AG09319 (cell line): ENCODE results near the gene HPSE.
"Not testable (repeated sequence)": the region's sequence is repeated elsewhere in the genome, so short reads cannot be mapped to it uniquely, and the experiment has no call there.

ENCODE experiments used
- DNase-seq: peaks from one replicate; pipeline ENCODE4 v3.0.0-alpha.2; 2010; ENCODE audit warnings: low read depth; ENCODE audit errors: extremely low read depth
- TF ChIP-seq, protein P1 (sequence below): IDR thresholded peaks from 2 replicates; pipeline ENCODE4 v1.5.1; 2011; ENCODE audit warnings: low read depth, mild to moderate bottlenecking, inconsistent platforms, low read length, moderate library complexity

The HPSE gene

DNA sequence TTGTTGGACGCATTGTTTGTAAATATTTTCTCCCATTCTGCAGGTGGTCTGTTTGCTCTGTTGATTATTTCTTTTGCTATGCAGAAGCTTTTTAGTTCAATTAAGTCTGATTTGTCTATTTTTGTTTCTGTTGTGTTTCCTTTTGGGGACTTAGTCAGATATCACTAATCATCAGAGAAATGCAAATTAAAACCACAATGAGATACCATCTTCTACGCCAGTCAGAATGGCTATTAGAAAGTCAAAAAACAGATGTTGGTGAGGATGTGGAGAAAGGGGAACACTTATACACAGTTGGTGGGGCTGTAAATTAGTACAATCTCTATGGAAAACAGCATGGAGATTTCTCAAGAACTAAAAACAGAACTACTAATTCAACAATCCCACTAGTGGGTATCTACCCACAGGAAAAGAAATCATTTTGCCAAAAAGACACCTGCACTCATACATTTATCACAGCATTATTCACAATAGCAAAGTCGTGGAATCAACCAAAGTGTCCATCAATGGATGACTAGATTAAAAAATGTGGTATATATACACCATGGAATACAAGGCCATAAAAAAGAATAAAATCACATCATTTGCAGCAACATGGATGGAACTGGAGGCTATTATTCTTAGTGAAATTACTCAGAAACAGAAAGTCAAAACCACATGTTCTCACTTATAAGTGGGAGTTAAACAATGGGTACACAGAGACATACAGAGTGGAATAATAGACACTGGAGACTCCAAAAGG, 58.2 kb downstream of the HPSE start:
- TF ChIP-seq, protein P1, sequence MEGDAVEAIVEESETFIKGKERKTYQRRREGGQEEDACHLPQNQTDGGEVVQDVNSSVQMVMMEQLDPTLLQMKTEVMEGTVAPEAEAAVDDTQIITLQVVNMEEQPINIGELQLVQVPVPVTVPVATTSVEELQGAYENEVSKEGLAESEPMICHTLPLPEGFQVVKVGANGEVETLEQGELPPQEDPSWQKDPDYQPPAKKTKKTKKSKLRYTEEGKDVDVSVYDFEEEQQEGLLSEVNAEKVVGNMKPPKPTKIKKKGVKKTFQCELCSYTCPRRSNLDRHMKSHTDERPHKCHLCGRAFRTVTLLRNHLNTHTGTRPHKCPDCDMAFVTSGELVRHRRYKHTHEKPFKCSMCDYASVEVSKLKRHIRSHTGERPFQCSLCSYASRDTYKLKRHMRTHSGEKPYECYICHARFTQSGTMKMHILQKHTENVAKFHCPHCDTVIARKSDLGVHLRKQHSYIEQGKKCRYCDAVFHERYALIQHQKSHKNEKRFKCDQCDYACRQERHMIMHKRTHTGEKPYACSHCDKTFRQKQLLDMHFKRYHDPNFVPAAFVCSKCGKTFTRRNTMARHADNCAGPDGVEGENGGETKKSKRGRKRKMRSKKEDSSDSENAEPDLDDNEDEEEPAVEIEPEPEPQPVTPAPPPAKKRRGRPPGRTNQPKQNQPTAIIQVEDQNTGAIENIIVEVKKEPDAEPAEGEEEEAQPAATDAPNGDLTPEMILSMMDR = no peak
- no peak for DNase-seq

DNA sequence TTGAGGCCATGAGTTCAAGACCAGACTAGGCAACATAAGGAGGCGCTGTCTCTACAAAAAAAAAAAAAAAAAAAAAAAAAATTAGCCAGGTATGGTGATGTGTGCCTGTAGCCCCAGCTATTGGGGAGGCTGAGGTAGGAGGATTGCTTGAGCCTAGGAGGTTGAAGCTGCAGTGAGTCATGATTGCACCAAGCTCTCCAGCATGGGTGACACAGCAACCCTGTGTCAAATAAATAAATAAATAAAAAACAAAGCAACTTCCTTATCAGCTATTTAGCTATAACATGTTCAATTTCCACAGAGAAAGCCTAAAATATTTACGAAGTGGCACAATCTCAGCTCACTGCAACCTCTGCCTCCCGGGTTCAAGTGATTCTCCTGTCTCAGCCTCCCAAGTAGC, 60.7 kb downstream of the HPSE start:
- not testable (repeated sequence) for DNase-seq

DNA sequence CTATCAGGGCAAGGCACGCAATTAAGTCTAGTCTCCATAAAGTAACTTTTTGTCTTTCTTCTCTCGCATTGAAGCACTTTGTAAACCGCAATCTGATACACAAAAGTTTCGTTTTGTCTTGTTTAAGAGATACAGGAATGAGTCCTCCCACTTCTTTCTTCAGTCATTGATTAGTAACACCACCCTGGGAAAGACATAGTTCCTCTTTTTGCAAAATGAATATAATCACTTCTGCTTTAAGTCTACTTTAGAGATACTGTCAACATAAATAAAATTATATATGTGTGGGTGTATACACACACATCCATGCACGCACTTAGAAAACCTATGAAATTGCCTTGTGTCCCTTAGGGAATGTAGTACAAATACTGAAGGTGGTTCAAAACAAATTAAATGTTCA, 61.7 kb downstream of the HPSE start:
- no peak for DNase-seq
- TF ChIP-seq, protein P1 = no peak

DNA sequence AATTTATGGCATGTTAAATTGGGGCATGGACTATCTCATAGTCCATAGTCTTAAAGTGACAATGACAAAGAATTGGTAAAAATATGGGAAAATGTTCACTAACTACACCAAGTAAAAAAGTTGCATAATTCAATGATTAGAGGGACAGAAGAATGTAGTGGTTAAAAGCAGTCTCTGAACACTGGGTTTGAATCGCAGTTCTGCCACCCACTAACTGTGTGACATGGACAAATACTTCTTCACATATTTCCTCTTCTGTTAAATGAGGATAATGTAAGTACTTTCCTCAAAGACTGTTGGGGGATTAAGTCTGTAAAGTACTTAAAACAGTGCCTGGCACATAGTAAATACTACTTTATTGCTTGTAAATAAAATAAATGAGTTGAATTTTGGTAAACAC, 65.4 kb downstream of the HPSE start:
- TF ChIP-seq, protein P1 = no peak
- no peak for DNase-seq

DNA sequence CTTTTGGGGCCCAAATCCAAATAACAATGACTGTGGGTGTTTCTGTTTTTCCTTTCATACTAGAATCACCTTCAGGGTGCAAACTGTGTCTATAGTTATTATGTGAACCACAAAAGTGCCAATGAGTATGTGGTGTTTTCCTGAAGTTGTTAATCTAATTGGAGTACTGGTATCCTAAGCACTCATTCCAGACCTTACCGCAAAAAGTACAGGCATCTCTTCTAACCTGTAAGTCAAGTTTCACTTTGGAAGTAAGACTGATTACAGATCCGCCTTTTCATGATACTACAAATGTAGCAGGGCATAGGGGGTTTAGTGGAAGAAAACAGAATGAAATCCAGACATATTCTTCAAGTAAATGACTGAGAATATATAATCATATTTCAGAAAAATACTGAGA, 66.2 kb downstream of the HPSE start:
- TF ChIP-seq, protein P1 = no peak
- DNase-seq = no peak

DNA sequence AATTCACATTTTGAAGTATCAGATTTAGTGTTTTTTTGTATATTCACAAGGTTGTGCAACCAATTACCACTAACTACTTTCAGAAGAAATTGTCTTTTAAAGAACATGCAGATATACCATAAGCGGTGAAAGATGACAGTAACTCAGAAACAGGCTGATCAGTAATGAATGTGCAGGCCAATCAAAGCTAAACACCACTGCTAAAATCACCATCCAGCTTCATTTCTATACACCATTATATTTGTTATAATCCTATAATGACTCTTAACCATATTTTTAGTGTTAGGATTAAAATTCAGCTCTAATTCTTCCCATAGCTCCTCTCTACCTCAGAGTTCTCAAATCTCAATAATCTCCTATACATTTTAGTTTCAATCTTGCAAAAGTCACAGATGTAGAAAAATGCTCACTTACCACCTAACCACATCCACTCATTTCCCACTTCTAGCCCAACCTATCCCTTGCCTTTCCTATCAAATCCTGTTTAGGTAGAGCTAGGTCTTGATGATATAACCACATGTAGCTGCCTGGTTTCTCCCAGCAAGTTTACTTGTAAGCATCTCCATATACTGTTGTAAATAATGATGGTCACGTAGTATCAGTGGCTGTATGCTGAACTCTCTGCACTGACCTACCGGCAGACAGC, 66.7 kb downstream of the HPSE start:
- TF ChIP-seq, protein P1 = no peak
- DNase-seq = no peak

DNA sequence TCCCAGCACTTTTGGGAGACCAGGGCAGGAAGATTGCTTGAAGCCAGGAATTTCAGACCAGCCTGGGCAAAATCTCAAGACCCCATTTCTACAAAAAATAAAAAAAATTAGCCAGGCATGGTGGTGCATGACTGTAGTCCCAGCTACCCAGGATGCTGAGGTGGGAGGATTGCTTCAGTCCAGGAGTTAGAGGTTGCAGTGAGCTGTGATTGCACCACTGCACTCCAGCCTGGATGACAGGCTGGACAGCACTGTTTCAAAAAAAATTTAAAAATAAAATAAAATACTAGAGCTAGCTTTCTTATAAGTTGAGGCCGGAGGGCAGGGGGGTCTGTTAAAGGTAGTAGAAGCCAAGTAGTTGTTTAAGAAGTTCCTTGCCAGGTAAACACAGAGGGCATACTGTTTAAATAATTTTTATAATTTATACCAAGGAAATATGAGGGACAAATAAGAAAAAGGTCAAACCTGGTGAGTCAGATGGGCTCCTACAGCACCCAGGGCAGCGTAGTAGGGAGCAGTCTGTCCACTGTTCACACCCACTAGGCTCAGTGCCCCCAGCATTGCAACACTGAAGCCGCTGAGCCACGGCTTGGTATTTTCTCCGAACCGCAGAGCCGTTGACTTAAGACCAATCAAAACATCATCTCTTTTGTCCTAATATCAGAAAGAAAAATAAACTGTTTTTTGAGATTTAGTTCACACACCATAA, 67.4 kb downstream of the HPSE start:
- no peak for DNase-seq
- TF ChIP-seq, protein P1 = no peak
